C4-2B (cell line): ENCODE results near the gene C21orf58.

Experiments used
- H3K27ac ChIP-seq: fragments of 450-650 bp; 2 replicates; pipeline ENCODE4 v1.5.1; 2017
- ZFX ChIP-seq: fragments of 450-650 bp; IDR thresholded peaks from 2 replicates; pipeline ENCODE4 v1.6.1; 2017
- TF ChIP-seq, protein P1 (sequence below): fragments of 450-650 bp; conservative IDR thresholded peaks from 2 replicates; pipeline ENCODE4 v1.5.1; 2017; ENCODE audit warnings: mild to moderate bottlenecking

The C21orf58 gene

GRCh38 chr21:46284077-46284644, 39.5 kb downstream of the C21orf58 start:
- TF ChIP-seq ZFX = no peak
- TF ChIP-seq, protein P1, sequence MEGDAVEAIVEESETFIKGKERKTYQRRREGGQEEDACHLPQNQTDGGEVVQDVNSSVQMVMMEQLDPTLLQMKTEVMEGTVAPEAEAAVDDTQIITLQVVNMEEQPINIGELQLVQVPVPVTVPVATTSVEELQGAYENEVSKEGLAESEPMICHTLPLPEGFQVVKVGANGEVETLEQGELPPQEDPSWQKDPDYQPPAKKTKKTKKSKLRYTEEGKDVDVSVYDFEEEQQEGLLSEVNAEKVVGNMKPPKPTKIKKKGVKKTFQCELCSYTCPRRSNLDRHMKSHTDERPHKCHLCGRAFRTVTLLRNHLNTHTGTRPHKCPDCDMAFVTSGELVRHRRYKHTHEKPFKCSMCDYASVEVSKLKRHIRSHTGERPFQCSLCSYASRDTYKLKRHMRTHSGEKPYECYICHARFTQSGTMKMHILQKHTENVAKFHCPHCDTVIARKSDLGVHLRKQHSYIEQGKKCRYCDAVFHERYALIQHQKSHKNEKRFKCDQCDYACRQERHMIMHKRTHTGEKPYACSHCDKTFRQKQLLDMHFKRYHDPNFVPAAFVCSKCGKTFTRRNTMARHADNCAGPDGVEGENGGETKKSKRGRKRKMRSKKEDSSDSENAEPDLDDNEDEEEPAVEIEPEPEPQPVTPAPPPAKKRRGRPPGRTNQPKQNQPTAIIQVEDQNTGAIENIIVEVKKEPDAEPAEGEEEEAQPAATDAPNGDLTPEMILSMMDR = no peak
- H3K27ac ChIP-seq = peak overlapping the region; percentile 64

GRCh38 chr21:46274797-46275390, 48.8 kb downstream of the C21orf58 start:
- TF ChIP-seq, protein P1 = no peak
- TF ChIP-seq ZFX = no peak
- no peak overlapping the region for H3K27ac ChIP-seq

GRCh38 chr21:46273341-46273740, 50.3 kb downstream of the C21orf58 start:
- no peak overlapping the region for H3K27ac ChIP-seq
- TF ChIP-seq, protein P1 = no peak
- no peak for TF ChIP-seq ZFX

DNA sequence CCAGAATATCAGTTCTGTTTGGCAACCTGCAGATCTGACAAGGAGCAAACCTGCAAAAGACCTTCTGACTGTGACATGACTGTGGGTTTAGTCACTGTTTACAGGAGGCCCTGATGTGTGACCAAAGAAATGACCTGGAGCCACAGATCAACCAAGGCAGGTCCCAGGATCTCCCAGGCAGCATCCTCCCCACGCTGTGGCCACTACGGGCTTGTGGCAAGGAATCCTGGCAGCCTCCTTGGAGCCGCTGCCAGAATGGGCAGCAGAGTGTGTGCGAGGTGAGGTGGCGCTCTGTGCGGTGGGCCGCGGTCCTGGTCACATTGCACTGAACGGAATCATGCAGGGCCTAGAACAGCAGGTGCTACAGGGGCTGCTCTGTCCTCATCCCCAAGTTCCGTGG, 54.2 kb downstream of the C21orf58 start:
- H3K27ac ChIP-seq = no peak overlapping the region
- TF ChIP-seq, protein P1 = no peak
- no peak for TF ChIP-seq ZFX

DNA sequence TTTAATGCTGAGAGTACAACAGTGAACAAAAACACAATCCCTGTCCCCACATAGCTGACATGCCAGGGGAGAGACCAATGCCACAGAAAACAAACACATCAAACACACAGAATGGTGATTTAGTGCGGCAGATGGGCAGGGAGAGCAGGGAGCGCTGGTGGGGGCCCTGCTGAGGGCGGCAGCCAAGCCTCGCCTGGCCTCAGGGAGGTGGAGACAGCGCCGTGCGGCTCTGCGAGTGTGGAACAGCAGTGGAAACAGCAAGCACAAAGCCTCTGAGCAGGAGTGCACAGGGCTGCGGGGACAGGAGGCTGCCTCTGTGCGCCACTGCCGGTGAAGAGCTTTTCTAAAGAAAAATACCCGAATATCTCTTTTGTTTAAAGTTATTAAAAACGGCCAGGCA, 55.3 kb downstream of the C21orf58 start:
- TF ChIP-seq ZFX = no peak
- TF ChIP-seq, protein P1 = no peak
- no peak overlapping the region for H3K27ac ChIP-seq

DNA sequence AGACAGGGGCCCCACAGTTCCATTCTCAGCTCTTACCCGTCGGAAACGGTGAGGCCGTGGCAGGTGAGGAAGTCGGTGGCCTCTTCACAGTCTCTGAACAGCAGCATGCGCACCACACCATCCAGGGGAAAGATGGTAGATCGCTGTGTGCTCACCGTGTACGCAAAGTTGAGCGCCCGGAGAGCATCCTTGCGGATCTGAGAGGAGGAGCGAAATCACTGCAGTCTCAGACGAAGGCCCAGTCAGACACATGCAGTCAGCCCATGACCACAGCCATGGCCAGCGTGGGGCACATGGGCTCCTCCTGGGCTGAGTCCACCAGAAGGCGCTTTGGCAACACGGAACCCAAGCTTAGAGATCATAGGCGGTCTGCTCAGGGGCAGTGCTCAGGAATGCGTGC, 56.7 kb downstream of the C21orf58 start:
- no peak overlapping the region for H3K27ac ChIP-seq
- TF ChIP-seq, protein P1 = no peak
- TF ChIP-seq ZFX = no peak

DNA sequence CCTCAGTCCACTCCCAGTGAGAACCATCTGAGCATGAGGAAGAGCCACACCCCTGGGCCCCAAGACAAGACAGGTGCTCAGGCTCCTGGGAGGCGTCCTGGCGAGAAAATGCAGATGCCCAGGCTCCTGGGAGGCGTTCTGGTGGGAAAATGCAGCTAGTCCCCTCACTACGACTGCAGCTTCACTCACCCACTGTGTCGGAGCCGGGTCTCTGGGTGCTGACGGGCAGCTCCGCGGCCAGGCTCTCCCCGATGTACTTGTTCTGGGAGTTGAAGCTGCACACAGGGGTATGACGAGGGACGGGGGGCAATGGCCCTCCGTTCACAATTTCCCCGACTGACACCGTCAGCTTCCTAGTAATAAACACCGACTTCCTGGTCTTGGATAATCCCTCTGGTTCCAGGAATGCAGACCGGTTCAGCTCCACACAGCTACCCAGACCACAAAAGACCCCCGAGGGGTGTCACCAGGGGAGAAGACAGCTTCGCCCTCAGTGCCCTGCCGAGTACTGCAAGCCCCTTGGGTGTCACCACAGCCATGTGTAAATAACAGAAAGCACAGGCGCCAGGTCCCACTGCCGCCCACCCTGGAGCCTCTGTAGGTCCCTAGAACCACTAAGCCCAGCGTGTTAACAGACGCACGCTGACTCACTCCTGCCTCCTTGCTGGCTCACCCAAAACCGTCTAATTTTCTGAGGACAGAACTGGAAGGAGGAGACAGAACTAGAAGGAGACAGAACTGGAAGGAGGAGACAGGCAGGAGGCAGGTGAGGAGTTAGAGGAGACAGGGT, 57.7 kb downstream of the C21orf58 start:
- no peak overlapping the region for H3K27ac ChIP-seq
- TF ChIP-seq, protein P1 = no peak
- TF ChIP-seq ZFX = no peak
